HG02870 (cell line): Measurements from ENCODE around the gene BEND7.
"Not testable (repeated sequence)": the region's sequence is repeated elsewhere in the genome, so short reads cannot be mapped to it uniquely, and the experiment has no call there.

ENCODE experiments used
- ATAC-seq: cut with Tn5 transposase; IDR thresholded peaks from one replicate; pipeline ENCODE4 v1.9.1; 2021; ENCODE audit warnings: mild to moderate bottlenecking, moderate library complexity; ENCODE audit not compliant: unreplicated experiment

BEND7 gene

DNA sequence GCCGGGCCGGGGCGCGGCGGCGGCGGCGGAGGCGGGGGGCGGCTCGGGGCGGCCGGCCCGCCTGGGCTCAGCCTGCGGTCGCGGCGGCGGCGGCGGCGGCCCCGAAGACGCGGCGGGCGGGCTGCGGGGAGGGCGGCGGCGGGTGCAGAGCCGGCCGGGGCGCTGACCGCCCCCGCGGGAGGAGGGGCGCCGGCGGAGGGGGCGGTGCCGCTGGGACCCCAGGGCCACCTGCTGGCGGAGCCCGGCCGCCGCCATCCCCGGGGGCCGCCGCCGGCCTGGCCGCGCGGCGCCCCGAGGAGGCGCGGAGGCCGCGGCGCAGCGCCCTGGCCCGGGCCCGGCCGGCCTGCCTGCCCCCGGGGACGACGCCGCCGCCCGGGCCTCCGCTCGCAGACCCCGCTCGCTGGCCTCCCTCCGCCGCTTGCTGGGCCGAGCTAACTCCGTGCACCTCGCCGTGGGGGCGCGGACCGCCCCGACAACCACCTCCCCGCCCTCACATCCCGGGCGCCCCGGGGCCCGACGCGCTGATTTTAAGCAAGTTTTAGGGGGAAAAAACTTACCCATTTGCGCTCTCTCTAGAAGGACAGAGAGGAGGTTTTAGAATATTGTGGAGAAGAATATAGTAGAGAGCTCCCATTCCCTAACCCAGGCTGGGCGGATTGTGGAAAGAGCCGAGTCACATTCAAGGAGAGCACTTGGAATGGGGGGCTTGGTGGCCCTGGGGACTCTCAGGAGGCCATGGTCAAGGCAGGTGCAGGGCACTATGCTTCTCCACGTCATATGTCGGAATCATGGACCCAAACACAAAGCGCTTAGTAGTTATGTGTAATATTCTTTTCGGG lies at the start of gene BEND7:
BEND7 (minus strand) TSS at position 140 of the 839 bp plus-strand sequence. CDS start 481 bp downstream, outside the sequence.
- no peak for ATAC-seq

DNA sequence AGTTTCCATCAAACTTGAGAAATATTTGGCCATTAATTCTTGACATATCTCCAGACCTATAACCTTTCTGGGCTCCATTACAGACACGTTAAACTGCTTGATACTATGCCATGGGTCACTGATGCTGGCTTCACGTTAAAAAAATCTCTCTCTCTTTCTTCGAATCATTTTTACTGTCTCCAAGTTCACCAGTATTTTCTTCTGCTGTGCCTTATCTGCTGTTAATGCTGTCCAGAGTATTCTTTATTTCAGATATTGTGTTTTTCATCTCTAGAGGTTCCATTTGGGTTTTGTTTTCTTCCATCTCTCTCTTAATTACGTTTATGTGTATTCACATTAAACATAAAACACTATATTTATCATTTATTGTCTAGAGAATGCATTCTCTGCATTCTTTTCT lies 45.1 kb upstream of the BEND7 start:
- no peak for ATAC-seq

- no peak for ATAC-seq
Measured at GRCh38 chr10:13571541-13571940, 42.7 kb upstream of the BEND7 start.

DNA sequence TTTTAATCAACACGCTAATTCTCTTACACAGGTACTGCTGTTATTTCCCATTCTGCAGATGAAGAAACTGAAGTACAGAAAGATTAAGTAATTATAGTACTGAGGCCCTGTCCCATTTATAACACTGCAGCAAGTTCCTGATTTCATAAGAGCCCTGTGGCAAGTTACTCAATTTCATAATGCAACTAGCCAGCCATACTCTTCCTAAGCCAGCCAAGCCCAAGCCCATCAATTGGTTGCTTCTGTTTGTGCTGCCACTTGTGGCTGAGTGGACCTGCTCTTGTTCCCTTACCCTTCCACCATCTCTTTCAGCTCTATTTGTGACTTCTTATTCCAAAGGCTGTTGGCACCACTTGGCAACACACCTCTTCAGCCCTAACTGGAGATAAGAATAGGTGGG lies 38.2 kb upstream of the BEND7 start:
- ATAC-seq = no peak

DNA sequence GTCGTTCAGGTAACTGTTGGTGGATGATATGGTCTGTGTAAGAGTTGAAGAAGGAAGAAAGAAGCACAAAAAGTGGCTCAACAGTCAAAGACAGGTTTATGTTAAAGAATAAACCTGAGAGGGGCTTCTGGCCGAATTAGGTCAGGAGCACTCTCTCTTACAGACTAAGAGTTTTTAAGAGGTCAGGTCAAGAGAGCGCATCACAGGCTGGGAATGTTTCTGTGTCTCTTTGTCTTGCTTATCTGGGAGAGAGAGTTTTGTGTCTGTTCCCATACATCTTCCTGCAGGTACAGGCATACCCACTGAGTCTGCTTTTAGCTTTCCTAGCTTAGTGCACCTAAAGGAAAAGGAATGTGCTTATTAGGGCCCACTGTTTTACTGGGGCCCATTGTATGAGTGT lies 35.8 kb upstream of the BEND7 start:
- ATAC-seq = no peak

- ATAC-seq = no peak
Measured at GRCh38 chr10:13563481-13564445, 34.9 kb upstream of the BEND7 start.

DNA sequence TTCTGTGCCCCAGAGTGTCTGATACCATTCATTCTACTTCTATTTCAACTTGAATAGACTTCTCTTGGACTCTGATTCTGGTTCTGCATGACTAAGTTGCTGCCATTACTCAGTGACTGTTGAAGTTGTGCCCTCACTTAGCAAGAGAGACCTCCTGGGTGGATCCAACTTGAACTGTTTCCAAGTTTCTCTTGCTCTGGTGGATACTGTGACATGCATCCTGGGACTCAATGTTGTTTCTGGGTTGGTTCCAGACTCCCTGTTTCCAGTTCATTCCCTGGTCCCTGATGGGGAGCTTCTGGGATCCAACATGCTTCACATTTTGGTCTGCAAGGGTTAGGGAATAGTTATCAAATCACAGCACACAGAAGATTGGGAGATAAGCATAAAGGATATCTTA lies 31.8 kb upstream of the BEND7 start:
- no peak for ATAC-seq

GRCh38 chr10:13559124-13559700 lies 30.4 kb upstream of the BEND7 start:
- no peak for ATAC-seq

DNA sequence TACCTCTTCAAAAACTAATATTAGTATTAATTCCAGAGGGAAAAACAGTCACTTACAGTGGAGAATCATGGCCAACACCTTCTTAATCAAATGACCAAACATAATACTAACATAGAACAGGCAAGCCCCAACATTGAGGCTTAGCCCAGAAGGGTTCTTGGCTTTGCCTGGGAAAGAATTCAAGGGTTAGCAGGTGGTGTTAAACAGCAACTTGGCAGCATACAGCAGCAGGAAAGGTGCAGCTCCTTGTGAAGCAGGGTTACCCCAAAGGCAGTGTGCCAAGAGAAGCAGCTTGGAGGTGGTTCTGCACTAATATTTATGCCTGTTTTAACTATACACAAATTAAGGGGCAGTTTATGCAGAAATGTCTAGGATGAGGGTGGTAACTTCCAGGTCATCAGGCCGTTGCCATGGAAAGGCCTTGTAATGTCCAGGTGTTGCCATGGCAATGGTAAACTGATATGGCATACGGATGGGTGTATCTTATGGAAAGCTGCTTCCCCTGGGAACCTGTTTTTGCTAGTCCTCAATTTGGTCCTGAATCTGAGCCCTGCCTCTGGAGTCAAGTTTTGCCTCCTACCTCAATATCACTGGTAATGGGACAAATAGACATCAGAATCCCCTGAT lies 27.2 kb upstream of the BEND7 start:
- ATAC-seq = no peak

- no peak for ATAC-seq
Measured at GRCh38 chr10:13550802-13551201, 22.0 kb upstream of the BEND7 start.

DNA sequence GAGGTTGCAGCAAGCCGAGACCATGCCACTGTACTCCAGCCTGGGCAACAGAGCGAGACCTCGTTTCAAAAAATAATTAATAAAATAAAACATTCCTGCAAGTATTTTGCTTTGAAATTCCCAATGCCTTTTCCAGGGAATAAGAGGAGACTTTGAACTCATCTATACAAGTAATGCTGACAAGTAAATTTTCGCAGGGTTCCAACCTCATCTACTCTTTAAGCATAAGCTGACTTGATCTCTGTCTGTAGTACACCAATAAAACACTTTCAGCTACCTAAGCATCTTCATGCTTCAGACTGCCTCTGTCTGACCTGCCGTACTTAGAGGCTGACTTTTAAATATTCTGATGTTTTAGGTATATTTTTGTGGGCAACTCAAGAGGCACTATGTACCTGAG lies 13.7 kb upstream of the BEND7 start:
- no peak for ATAC-seq

DNA sequence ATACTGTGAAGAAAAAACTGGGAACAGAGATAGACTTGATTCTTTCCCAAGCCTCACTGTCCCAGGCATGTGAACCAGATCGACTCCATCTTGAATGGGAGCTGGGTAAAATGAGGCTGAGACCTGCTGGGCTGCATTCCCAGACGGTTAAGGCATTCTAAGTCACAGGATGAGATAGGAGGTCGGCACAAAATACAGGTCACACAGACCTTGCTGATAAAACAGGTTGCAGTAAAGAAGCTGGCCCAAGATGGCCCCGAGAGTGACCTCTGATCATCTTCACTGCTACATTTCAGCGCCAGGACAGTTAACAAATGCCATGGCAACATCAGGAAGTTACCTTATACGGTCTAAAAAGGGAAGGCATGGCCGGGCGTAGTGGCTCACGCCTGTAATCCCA lies 9.2 kb upstream of the BEND7 start:
- ATAC-seq = not testable (repeated sequence)

GRCh38 chr10:13536674-13537366 lies 8.0 kb upstream of the BEND7 start:
- no peak for ATAC-seq

- no peak for ATAC-seq
Measured at GRCh38 chr10:13535346-13535745, 6.5 kb upstream of the BEND7 start.

GRCh38 chr10:13529714-13529973 lies 830 bp upstream of the BEND7 start:
- no peak for ATAC-seq

GRCh38 chr10:13528123-13528874 lies 515 bp downstream of the BEND7 start:
- no peak for ATAC-seq

DNA sequence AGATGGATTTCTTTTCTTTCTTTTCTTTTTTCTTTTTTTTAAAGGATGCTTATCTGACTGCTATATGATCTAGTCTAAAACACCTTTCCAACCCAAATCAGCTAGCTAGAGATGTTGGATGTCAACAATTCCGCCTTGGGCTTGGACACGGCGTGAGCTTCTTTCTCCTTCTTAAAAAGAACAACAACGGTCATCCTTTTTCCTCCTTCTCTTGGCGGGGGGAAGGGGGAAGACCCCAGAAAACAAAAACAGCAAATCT lies 1.0 kb downstream of the BEND7 start:
- ATAC-seq = no peak

GRCh38 chr10:13526948-13527863 lies 1.6 kb downstream of the BEND7 start:
- no peak for ATAC-seq

GRCh38 chr10:13525663-13526062 lies 3.2 kb downstream of the BEND7 start:
- no peak for ATAC-seq
